Spleen (tissue), 11 donors: ENCODE measurements around the gene UTS2. TPM values are rescaled to one million over a fixed set of nuclear protein-coding genes. Genes with fewer than 3 reads are reported as not detected.

ENCODE experiments used
- DNase-seq: peaks from one replicate; pipeline ENCODE4 v3.0.0-alpha.2; 2020
- H3K27ac ChIP-seq, 8 donors: fragments of 200-600 bp; sonication (generic) in 7 of 8; 1 replicate in 4 of 8; 2 replicates in 4 of 8; pipeline versions ENCODE4 v1.5.0 to v1.8.0; 2016 to 2021; ENCODE audit warnings: inconsistent platforms in 4 of 8, mild to moderate bottlenecking in 4 of 8, moderate library complexity in 1 of 8
- H3K27me3 ChIP-seq, 7 donors: fragments of 200-600 bp; sonication (generic) in 6 of 7; replicated peaks in 1 of 7; 1 replicate in 4 of 7; 2 replicates in 3 of 7; pipeline versions ENCODE4 v1.5.0 to v1.8.0; 2016 to 2021; ENCODE audit warnings: inconsistent platforms in 3 of 7, mild to moderate bottlenecking in 1 of 7
- H3K36me3 ChIP-seq, 6 donors: fragments of 200-600 bp; sonication (generic) in 5 of 6; 1 replicate in 4 of 6; 2 replicates in 2 of 6; pipeline versions ENCODE4 v1.5.0 to v1.8.0; 2016 to 2021; ENCODE audit warnings: inconsistent platforms in 2 of 6
- H3K4me1 ChIP-seq, 6 donors: fragments of 200-600 bp; sonication (generic) in 5 of 6; 1 replicate in 3 of 6; 2 replicates in 3 of 6; pipeline versions ENCODE4 v1.5.0 to v1.8.0; 2016 to 2021; ENCODE audit warnings: inconsistent platforms in 3 of 6
- H3K4me3 ChIP-seq, 8 donors: fragments of 200-600 bp; sonication (generic) in 7 of 8; 1 replicate in 4 of 8; 2 replicates in 4 of 8; pipeline versions ENCODE4 v1.5.0 to v1.8.0; 2016 to 2021; ENCODE audit warnings: inconsistent platforms in 4 of 8, mild to moderate bottlenecking in 4 of 8, moderate library complexity in 2 of 8
- H3K9me3 ChIP-seq, 8 donors: fragments of 200-600 bp; sonication (generic) in 7 of 8; 1 replicate in 4 of 8; 2 replicates in 4 of 8; pipeline versions ENCODE4 v1.5.0 to v1.8.0; 2016 to 2021; ENCODE audit warnings: inconsistent platforms in 4 of 8
- CTCF ChIP-seq, 11 experiments: fragments of 200-600 bp in 7 of 11; fragments of 450-650 bp in 4 of 11; sonication (generic) in 4 of 11; IDR thresholded peaks in 8 of 11; conservative IDR thresholded peaks in 3 of 11; 1 replicate in 7 of 11; 2 replicates in 4 of 11; pipeline versions ENCODE4 v1.4.0 to v1.8.0; 2016 to 2021; ENCODE audit warnings: antibody characterized with exemption in 11 of 11, inconsistent platforms in 4 of 11, mild to moderate bottlenecking in 1 of 11
- POLR2A ChIP-seq, 3 donors: fragments of 450-650 bp; IDR thresholded peaks; one replicate each; pipeline ENCODE4 v1.5.1; 2017; ENCODE audit warnings: antibody characterized with exemption in 3 of 3, mild to moderate bottlenecking in 1 of 3
- POLR2AphosphoS5 ChIP-seq, 3 donors: sonication (generic); formaldehyde crosslinking; IDR thresholded peaks; one replicate each; pipeline ENCODE4 v1.5.1; 2017; ENCODE audit warnings: antibody characterized with exemption in 3 of 3
- WGBS, 5 donors: extraction: QIAGEN DNeasy Blood & Tissue Kit in 3 of 5; methylation state at CpG; one replicate each; pipeline versions ENCODE4 v1.1.5 to v1.1.7; 2013 to 2018; 5-methylcytosine and 5-hydroxymethylcytosine counted together
- intact Hi-C: fragments of 100-400 bp; cut with DNase I; formaldehyde crosslinking; loops from one replicate; pipeline ENCODE4 v1.15.0; 2023; ENCODE audit warnings: low total_unique reads
- polyA plus RNA-seq, 3 donors: library from polyadenylated mRNA; stranded (reverse); fragments of 200-250 nt; gene quantifications; one replicate each; pipeline ENCODE4 v1.2.1, GENCODE V29; 2013
- total RNA-seq, 7 donors: library from RNA; depleted of rRNA in 3 of 7; stranded (reverse); fragments of >200 nt in 3 of 7; fragmentation: NEBNext Ultra II Directional in 4 of 7; extraction: Animal tissue kit (Norgen Biotek cat#: 25700) in 4 of 7; gene quantifications; one replicate each; pipeline versions ENCODE4 v1.1.0 to v1.2.1, GENCODE V29; 2016 to 2021
- donor health status: healthy with polysubstance abuse.
- donor health status: DM: no; HTN: no; CAD: no; lungs with moderate emphysema.
- donor health status: DM: no; HTN: no; CAD: no.
- donor health status: Bipolar disorder and iron deficiency.
- donor health status: healthy.
- donor health status: DM: no; HTN: no; CAD: no.
- donor health status: DM: yes; HTN: yes; CAD: no.

Gene UTS2
- total and polyA plus RNA-seq, 10 donors = 0.45 to 5.3 (median 0.76) TPM; not detected in 3

GRCh38 chr1:7831458-7831857, 21.4 kb downstream of the UTS2 start:
- Histone ChIP-seq H3K9me3 (no peaks in the 10 kb centered on the region), H3K4me3 (no peak overlapping the region), H3K4me1 (peaks cover 0 to 23% (median 7%) of the 10 kb centered on the region in 6 donors), H3K36me3 (peaks cover 0 to 52% (median 23%) of the 10 kb centered on the region in 6 donors), H3K27me3 (no peaks in the 10 kb centered on the region), H3K27ac (no peak overlapping the region)
- no peak for TF ChIP-seq POLR2AphosphoS5 (IDR thresholded peaks at IDR 0.05)
- TF ChIP-seq CTCF (IDR thresholded peaks at IDR 0.05 in 8 of 11, conservative IDR thresholded peaks at IDR 0.05 in 3 of 11) = no peak
- TF ChIP-seq POLR2A (IDR thresholded peaks at IDR 0.05) = no peak
- DNase-seq = no peak
- intact Hi-C loops = no loop called here
- WGBS, 5 donors = 24 to 37% (median 33%) methylated on average over 3 of the region's 3 CpGs

DNA sequence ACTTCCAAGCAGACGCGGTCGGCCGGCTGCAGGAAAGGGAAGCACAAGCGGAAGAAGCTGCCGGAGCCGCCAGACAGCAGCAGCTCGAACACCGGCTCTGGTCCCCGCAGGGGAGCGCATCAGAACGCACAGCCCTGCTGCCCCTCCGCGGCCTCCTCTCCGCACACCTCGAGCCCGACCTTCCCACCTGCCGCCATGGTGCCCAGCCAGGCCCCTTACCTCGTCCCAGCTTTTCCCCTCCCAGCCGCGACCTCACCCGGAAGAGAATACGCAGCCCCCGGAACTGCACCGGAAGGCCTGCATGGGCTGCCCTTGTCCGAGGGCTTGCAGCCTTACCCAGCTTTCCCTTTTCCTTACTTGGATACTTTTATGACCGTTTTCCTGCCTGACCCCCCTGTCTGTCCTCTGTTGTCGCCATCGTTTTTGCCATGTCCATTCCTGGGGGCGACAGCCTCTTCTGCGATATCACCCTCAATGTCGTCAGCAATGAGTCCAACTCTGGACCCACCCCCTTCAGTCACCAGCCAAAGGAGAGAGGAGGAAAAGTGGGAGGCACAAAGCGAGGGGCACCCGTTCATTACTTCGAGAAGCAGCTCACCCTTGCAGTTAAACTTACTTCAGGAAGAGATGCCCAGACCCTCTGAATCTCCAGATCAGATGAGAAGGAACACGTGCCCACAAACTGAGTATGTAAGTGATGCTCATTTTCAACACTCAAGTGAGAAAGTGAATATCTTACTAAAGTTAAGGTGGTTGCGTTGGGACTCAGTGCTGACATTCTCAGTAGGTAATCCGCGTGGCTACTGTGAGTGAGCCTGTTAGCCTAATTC, 25.5 kb downstream of the UTS2 start:
- Histone ChIP-seq H3K36me3 (peaks cover 0 to 35% (median 16%) of the 10 kb centered on the region in 6 donors), H3K4me1 (peaks cover 0 to 24% (median 7%) of the 10 kb centered on the region in 6 donors), H3K9me3 (no peaks in the 10 kb centered on the region), H3K27me3 (no peaks in the 10 kb centered on the region), H3K4me3 (peak overlapping the region in 6 of 8 donors; percentile 7 to 64 (median 37)), H3K27ac (peak overlapping the region in 5 of 8 donors; percentile 26 to 87 (median 63))
- intact Hi-C loops = no loop called here
- TF ChIP-seq CTCF (IDR thresholded peaks at IDR 0.05 in 8 of 11, conservative IDR thresholded peaks at IDR 0.05 in 3 of 11) (no peak), POLR2AphosphoS5 (IDR thresholded peaks at IDR 0.05) (peak; percentile 22 to 56 (median 55)), POLR2A (IDR thresholded peaks at IDR 0.05) (no peak)
- no peak for DNase-seq
- WGBS, 5 donors = 80 to 84% (median 83%) methylated on average over 39 of the region's 39 CpGs

DNA sequence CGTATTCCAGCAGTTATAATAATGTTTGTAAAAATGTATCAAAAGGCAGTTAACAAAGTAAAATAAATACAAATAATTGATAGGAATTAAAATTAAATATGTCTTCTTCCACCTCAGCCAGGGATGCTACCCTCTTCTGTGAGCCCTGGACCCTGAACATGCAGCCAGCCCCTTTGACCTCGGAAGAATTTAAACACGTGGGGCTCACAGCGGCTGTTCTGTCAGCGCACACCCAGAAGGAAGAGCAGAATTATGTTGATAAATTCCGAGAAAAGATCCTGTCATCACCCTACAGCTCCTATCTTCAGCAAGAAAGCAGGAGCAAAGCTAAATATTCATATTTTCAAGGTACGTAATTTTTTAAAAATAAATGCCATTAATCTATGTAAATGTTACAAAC, 26.5 kb downstream of the UTS2 start:
- H3K27me3 ChIP-seq = no peaks in the 10 kb centered on the region
- TF ChIP-seq POLR2AphosphoS5 (IDR thresholded peaks at IDR 0.05) = no peak
- TF ChIP-seq CTCF (IDR thresholded peaks at IDR 0.05 in 8 of 11, conservative IDR thresholded peaks at IDR 0.05 in 3 of 11) = no peak
- TF ChIP-seq POLR2A (IDR thresholded peaks at IDR 0.05) = no peak
- no peak for DNase-seq
- WGBS, 5 donors = 78 to 90% (median 82%) methylated on average over 7 of the region's 7 CpGs
- H3K4me3 ChIP-seq = peak overlapping the region in 5 of 8 donors; percentile 25 to 64 (median 41)
- intact Hi-C loops = no loop called here
- peaks cover 0 to 19% (median 2%) of the 10 kb centered on the region in 6 donors for H3K4me1 ChIP-seq
- peaks cover 0 to 45% (median 20%) of the 10 kb centered on the region in 6 donors for H3K36me3 ChIP-seq
- no peak overlapping the region for H3K27ac ChIP-seq
- H3K9me3 ChIP-seq = no peaks in the 10 kb centered on the region

GRCh38 chr1:7824701-7825100, 28.2 kb downstream of the UTS2 start:
- WGBS, 5 donors = 91 to 98% (median 96%) methylated on average over 8 of the region's 8 CpGs
- Histone ChIP-seq H3K36me3 (peaks cover 0 to 54% (median 26%) of the 10 kb centered on the region in 6 donors), H3K27ac (no peak overlapping the region), H3K27me3 (no peaks in the 10 kb centered on the region), H3K4me3 (no peak overlapping the region), H3K4me1 (peaks cover 0 to 17% (median 0%) of the 10 kb centered on the region in 6 donors), H3K9me3 (no peaks in the 10 kb centered on the region)
- no peak for DNase-seq
- no peak for TF ChIP-seq POLR2A (IDR thresholded peaks at IDR 0.05)
- no peak for TF ChIP-seq CTCF (IDR thresholded peaks at IDR 0.05 in 8 of 11, conservative IDR thresholded peaks at IDR 0.05 in 3 of 11)
- intact Hi-C loops = no loop called here
